SKM-1 (cell line): ENCODE results near the gene CPN2.
A peak's percentile ranks its signal among the peaks of the same experiment; 100 is the strongest.

Experiments
- DNase-seq: peaks from one replicate; lab custom pipeline; 2025; ENCODE audit not compliant: unreplicated experiment; lab: John Stamatoyannopoulos, UW

CPN2 gene

DNA sequence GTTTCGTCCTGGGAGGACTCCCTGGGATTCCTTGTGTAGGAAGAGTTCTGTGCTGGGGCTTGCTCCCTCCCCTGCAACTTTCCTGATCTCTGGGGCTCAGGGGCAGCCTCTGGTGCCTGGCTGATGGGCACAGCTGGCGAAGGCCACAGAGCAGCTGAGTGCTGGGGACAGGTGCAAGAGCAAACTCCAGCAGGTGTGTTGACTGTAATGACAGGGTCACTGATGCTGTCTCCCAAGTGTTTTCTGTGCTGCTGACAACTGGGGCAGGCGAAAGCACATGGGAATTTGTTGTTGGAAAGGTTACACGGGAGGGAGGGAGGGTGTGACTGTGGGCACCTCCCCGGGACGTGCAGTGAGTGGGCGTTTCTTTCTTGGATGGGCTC, 21.6 kb downstream of the CPN2 start:
- DNase-seq, result no peak

GRCh38 chr3:194328942-194329582, 22.1 kb downstream of the CPN2 start:
- DNase-seq, result no peak

DNA sequence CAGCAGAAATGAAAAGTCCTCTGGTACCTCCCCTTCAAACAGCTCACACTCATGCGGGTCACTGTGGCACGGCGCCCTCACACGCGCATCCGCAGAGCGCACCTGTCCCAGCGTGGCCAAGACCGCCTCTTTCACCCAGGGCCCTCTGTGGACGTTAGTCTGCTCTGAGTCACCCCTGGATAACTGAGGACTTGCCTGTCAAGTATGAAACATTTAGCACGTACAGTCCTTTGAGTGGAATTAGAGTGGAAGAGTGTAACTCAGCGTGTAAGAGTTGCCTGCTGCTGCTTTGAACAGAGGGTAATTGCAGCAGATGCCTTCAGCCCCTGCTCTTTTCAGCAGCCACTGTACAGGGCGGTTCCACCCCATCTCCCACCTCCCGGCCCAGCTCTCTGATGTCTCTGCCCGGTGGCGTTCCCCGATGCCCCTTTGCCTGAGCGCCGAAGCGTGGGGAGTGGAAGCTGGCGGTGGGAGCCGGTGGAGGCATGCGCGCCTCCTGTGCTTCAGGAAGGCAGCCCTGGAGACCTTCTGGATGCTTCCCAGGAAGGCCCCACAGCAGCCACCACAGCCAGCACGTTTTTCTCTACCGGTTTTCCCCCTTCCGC, 23.0 kb downstream of the CPN2 start:
- no peak for DNase-seq

GRCh38 chr3:194327218-194328052, 23.7 kb downstream of the CPN2 start:
- no peak for DNase-seq

DNA sequence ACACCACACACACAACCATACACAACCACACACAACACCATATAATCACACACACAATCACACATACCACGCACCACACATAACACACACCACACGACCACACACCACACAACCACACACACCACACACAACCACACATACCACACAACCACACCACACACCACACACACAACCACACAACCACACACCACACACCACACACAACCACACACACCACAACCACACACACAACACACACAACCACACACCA, 24.2 kb downstream of the CPN2 start:
- no peak for DNase-seq

DNA sequence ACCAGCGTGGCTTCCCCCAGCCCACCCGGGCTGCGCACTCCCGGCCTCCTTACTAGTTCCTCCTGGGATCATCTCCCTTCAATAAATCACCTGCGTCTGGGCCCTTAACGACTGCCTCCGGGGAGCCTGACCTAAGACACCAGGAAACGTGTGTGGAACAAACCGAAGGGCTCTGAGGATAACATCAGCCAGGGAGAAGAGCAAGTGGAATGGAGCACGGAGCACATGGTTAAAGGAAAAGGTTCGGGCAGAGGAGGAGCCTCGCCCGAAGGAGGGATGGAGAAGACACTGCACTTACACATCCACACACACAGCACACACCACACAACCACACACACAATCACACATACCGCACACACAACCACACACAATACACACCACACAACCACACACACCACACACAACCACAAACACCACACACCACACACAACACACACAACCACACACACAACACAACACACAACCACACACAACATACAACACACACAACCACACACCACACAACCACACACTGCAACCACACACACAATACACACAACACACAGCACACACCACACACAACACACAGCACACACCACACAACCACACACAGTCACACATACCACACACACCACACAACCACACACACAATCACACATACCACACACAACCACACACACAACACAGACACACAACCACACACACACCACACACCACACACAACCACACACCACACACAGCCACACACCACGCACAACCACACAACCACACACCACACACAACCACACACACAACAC, 24.7 kb downstream of the CPN2 start:
- no peak for DNase-seq

DNA sequence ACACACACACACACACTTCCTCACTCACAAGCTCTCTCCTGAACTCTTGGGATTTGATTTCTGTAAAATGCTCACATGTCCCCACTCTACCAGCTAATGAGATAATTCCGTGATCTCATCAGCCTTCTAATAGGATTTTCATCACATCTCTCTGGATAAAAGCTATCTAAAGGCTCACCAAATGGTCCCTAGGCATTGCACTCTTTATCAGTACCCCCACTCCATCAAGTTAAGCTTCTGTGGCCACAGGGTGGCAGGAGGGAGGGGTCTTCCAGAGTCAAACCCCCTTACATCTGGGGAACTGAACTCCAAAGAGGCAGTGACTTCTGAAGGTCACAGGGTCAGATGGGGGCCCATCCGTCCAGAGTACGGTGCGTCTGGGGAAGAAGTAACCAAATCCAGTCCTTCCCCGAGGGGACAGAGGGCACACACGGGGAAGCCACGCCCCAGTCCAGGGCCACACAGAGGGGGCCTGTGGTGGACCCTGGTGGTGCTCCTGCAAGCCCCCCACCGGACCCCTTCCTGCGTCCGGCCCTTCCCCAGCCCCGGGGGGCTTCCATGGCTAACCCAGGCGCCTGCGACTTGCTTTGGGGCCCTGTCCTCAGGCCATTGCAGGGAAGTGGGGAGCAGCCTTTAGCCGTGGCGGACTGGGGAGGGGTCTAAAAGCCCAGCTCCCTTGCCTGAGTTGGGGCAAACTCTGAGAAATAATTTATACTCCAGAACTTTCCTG, 25.5 kb downstream of the CPN2 start:
- DNase-seq, result no peak

DNA sequence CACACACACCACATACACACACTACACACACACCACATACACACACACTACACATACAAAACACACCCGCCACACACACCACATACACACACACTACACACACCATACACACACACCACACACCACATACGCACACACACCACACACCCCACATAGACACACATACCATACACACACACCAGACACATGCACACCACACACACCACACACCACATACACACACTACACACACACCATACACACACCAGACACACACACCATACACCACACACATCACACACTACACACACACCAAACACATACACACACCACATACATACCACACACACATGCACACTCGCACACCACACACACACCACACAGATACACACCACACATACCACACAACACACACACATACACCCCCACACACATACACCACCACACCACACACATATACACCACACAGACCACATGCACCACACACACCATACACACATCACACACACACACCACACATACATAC, 26.3 kb downstream of the CPN2 start:
- DNase-seq, result no peak

DNA sequence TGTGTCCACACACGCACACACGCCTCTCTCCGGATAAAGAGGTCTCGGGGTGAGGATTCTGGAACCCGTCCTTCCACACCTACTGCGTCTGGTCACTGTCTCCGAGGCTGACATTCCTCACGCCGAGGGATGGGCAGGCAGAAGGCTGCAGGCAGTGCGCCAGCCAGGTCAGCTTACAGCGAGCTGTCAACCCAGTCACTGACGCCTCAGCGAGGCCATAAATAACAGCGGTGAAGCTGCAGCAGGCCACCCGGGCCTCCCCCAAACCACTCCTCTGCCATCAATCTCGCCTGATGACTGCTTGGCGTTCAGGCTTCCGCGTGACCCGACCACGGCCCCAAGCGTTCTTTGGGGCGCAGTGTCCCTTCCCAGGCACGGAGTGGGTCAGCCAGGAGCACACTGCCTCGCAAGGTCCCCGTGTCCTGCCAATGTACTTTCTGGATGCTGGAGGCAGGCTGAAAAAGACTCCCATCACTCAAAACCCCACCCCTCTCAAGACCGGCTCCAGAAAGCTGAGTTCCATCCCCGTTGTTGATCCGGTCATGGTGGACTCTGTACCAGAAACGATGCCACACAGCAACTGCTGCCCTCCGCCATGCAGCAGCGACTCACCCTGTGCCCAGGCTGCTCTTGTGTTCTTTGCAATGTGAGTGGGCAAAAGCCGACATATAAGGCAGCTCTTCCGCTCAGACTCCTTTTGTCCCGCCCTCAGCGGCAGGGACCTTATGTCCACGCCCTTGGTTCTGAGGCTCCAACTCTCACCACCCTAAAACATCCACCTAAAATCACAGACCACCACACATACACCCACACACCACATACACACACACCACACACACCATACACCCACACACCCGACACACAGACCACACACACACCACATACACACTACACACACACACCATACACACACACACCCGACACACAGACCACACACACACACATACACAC, 27.1 kb downstream of the CPN2 start:
- no peak for DNase-seq

GRCh38 chr3:194322678-194323211, 28.4 kb downstream of the CPN2 start:
- DNase-seq, result no peak

DNA sequence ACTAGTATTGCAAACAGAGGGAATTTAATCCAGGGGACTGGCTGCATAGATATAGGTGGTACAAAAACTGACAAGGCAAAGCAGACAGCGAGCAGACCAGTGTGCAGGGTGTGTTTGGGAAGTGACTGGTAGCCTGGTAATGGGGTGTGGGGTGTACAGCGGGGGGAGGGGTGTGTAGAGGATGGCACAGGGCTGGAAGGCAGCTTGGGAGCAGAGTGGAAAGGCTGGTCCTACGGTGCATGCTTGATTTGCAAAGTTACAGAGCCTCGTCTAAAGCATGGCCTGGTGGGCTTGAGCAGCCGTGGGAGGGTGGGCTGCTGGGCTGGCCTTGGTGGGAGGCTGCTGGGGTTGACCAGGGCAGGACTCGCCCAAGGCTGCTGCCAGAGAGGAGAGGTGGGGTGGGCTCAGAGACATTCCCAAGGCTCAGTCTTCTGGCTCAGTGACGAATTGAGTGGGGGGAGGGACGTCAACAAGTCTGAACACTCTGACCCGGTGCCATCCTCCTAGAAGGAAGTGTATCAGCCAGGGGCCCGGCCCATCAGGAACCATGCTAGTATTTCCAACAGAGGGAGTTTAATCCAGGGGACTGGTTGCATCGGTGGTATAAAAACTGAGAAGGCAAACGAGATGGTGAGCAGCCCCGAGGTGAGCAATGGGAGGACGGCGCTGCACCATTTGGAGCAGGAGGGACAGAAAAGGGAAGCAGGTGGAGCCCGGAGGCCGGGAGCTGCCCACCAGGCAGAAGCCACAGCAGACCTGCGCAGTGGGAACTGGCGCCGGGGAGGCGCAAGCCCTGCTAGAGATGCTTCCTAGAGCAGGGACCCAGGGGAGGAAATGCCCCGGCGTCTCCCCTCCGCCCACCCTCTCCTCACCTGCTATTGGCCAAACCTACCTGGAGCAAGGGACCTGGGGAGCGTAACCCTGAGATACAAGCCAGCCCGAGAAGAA, 29.2 kb downstream of the CPN2 start:
- DNase-seq, result no peak

DNA sequence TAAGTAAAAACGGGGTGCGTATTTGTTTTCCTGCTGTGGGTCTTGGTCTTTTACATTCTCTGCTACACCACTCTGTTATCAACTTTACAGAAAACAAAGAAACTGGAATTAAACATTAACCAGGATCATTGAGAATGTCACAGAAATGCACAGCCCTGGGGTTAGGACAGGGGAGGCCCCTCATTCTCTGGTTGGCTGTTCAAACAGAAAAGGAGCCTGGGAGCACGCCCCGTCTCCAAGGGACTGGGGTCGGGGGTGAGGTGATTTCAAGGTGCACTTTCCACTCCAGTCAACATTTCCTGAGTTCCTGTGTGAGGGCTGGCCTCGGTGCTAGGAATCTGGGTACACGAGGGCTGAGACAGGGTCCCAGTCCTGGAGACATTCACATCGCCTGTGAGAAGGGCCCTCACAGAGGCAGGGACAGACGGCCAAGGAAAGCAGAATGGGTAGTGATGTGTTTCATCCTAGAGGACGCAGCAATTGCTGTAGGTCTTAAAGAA, 30.3 kb downstream of the CPN2 start:
- no peak for DNase-seq

DNA sequence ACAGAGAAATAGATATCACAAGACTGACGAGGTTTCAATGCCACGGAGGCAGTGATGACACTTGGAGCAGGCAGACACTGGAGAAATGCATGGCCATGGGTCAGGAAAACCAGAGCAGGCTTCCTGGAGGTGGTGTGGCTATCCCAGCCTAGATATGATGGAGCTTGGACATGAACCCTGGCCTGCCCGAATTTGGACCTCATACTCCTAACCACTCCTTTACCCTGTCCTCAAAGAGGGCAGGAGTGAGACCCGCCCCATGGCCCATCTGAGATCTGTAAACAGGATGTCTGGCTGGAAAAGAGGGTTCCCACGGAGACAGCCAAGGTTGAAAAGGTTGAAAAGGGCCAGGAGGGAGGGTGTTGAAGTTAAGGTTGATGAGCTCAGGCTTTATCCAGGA, 31.0 kb downstream of the CPN2 start:
- DNase-seq, result no peak

GRCh38 chr3:194318511-194319161, 32.5 kb downstream of the CPN2 start:
- no peak for DNase-seq

DNA sequence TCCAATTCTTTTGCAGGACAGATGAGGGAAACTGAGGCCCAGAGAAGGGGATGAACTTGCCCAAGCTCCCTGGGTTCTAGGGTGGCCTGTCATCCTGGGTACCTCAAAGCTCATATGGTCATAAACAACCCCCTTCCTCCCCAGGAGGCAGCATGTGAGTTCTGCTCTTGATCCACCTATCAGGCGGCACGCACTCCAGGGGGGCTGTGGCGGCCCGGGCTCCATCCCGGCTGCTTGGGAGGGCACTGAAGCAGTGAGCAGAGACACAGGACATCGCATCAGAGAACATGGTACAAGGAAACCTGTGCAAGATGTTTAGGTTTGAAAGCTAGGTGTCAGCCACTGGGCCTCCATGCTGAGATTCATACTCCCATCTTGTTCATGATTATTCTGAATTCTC, 34.2 kb downstream of the CPN2 start:
- no peak for DNase-seq

DNA sequence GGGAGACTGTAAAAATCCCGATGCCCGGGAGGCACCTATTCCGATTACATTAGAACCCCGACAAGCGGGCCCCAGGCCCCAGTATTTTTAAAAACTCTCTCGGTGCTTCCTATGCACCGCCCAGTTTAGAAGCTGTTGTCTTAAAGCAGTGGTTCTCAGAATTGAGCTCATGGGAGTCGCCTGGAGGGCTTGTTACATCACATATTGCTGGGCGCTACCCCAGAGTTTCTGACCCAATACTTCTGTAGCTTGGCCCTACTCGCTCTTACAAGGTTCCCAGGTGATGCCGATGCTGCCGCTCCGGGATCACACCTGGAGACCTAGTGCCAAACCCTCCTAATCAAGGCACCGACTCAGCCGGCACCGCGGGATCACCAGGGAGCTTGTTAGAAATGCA, 35.2 kb downstream of the CPN2 start:
- no peak for DNase-seq

GRCh38 chr3:194315088-194315964, 35.8 kb downstream of the CPN2 start:
- DNase-seq, result peak; percentile 65
